LoVo (cell line): ENCODE results near the gene DIPK1A.

Source experiments
- DNase-seq: peaks from one replicate; pipeline ENCODE4 v3.0.0-alpha.2; 2016; ENCODE audit warnings: low spot score

DIPK1A gene

DNA sequence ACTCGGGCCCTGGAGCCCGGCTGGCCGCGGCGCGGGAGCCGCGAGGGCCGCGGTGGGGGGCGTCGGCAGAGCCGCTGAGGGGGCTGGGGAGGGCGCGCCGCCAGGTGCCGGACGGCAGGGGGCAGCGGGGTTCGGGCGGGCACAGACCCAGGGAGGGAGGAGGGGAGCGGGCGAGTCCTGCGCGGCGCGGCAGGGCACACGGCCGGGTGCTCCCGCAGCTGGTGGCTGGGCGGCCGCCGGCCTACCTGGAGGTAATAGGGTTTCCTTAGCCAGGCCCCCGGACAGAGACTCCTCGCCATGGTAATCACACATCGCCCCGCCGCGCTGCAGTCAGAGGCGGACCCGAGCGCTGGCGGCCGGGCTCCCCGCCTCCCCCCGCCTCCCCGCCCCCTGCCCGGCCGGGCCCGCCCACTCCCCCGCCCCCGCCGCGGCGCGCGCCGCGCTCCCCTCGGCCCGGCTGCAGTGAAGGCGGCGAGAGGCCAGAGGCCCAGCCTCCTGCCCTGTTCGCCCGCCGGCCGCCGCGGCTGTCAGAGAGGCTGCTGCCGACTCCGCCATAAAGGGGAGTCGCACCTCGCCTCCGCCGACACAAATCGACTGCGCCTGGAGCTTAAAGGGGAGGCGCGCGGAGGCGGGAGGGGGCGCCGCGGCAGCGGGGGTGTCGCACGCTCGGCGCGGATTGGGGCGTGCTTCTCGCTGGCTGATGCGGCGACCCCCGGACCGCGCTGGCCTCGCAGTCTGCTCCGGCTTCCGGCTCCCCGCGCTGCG lies at the start of gene DIPK1A:
Gene DIPK1A, minus strand, starts transcription at position 332 of the 765 bp plus-strand sequence. Its CDS starts 33 bp downstream, at position 299.
- DNase-seq = peak; percentile 75

GRCh38 chr1:93007941-93008577 lies 46.8 kb upstream of the DIPK1A start:
- no peak for DNase-seq

GRCh38 chr1:93005252-93005598 lies 44.0 kb upstream of the DIPK1A start:
- no peak for DNase-seq

- no peak for DNase-seq
These were observed 43.4 kb upstream of the DIPK1A start for GRCh38 chr1:93004566-93005251.

- no peak for DNase-seq
These were observed 42.7 kb upstream of the DIPK1A start for GRCh38 chr1:93003981-93004380.

- DNase-seq = no peak
These were observed 41.5 kb upstream of the DIPK1A start for GRCh38 chr1:93002781-93003180.

GRCh38 chr1:93001893-93002292 lies 40.6 kb upstream of the DIPK1A start:
- DNase-seq = no peak

- no peak for DNase-seq
These were observed 39.5 kb upstream of the DIPK1A start for GRCh38 chr1:93000751-93001175.

DNA sequence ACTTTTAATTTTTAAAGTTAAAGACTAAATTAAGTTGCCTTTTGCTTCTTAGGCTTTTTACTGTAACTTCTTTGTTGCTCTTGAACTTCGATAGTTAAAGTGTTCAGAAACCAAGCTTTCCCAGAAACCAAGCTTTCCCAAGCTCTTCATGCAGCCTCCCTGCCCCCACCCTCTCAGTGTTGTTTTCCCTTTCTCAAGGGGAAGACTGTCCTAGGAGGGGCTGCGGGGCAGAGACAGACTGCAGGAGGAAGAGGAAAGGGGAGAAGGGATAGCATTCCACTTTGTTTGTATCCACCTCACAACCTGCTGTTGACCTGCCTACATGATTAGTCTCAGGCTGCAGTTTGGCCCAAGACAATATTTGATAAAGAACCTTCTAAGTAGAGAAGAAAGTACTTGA lies 39.0 kb upstream of the DIPK1A start:
- DNase-seq = no peak

DNA sequence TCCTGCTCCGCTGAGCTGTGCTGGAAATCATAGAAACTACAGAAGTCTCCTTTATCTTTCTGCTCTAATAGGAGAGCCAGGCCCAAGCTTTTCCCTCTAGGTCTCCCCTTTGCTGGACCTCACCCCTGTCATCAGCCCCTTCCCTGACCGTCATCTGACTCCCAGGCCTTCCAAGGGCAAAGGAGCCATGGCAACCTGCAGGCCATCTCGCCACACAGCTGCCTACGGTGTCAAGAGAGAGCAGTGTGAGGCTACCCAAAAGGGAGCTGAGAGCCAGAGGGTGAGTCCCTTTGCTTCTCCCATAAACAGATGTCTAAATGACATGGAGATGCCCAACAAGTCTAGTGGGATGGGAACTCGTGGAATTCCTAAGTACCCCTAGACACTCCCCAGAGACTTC lies 37.6 kb upstream of the DIPK1A start:
- DNase-seq = no peak

GRCh38 chr1:92995441-92996430 lies 34.5 kb upstream of the DIPK1A start:
- DNase-seq = no peak

- peak; percentile 81 for DNase-seq
These were observed 32.9 kb upstream of the DIPK1A start for GRCh38 chr1:92994105-92994712.

DNA sequence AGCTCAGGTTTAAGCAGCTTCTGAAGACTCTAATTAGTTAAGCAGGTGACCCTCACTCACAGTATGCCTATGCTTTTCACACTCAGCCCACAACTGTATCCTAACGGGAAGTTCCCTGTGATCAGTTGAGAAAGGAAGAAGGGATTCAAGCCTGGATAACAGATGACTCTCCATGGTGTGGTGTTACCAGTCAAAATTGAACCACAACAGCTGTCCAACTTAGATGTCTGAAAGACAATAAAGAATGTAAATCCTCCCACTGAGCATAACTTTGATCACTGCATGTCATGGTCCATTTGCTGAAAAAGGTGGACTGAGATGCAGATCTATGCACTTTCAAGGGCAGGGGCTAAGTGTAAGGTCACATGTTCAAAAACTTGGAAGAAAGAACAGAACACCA lies 32.3 kb upstream of the DIPK1A start:
- DNase-seq = no peak

- no peak for DNase-seq
These were observed 31.6 kb upstream of the DIPK1A start for GRCh38 chr1:92992877-92993276.

DNA sequence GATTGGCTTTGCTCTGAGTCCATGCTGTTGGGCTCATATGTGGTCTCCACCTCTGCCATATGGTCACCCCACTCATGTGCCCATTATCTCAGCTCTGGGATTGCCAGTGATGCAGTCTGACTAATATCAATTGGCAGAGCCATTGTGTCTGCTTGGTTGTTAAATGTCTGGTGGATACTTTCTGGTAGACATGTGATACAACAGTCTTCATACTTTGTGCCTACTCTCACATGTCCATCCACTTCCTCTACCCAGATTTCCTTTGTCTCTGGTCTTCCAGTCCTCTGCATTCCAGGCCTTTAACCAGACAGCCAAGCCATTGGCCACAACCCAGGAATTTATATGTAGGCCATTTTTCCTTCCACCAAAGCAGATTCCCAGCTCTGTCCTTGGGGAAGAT lies 30.8 kb upstream of the DIPK1A start:
- no peak for DNase-seq

GRCh38 chr1:92990828-92991227 lies 29.6 kb upstream of the DIPK1A start:
- DNase-seq = no peak

DNA sequence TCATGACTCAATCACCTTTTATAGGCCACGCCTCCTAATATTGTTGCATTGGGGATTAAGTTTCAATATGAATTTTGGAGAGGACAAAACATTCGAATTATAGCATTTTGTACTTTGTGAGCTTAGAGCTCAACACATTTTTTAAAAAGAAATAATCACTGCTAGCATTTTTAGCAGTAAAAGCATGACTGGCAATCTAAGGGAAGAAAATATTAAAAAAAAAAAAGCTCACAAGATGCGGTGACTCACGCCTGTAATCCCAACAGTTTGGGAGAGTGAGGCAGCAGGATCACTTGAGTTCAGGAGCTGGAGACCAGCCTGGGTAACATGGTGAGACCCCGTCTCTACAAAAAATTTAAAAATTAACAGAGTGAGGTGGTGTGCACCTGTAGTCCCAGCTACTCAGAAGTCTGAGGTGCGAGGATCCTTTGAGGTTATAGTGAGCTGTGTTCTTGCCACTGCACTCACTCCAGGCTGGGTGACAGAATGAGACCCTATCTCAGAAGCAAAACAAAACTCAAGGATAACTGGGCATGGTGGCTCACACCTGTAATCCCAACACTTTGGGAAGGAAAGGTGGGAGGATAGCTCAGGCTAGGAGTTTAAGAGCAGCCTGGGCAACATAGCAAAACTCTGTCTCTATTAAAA lies 28.8 kb upstream of the DIPK1A start:
- DNase-seq = no peak

DNA sequence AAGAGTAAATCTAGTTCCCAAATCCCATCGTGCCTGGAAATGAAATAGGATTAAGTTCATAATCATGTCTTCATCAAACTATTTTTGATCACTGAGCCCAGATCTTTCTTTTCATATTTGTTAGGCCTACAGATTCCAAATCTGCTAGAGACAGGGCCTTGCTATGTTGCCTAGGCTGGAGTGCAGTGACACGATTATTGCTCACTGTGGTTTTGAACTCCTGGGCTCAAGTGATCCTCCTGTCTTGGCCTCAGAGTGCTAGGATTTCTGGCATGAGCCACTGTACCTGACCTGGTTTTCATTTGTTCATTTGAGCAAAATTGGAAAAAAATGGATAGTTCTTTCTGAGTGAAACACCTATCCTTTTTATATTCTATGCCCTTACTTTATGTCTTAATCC lies 28.0 kb upstream of the DIPK1A start:
- no peak for DNase-seq

GRCh38 chr1:92987462-92987861 lies 26.2 kb upstream of the DIPK1A start:
- DNase-seq = no peak

GRCh38 chr1:92985101-92985500 lies 23.8 kb upstream of the DIPK1A start:
- DNase-seq = no peak
